Stimulated activated CD4-positive, alpha-beta T cell treated with anti-CD3 and anti-CD28 coated beads, TNF-alpha, amount 100 ng/mL, for 1 hour (primary cell): ENCODE results near the gene CPNE4.
"Not testable (repeated sequence)": the region's sequence is repeated elsewhere in the genome, so short reads cannot be mapped to it uniquely, and the experiment has no call there.

Experiments
- DNase-seq, 3 donors: peaks; one replicate each; pipeline ENCODE4 v3.0.0-alpha.2; 2020; ENCODE audit warnings: low read depth in 3 of 3, low spot score in 1 of 3

The CPNE4 gene

DNA sequence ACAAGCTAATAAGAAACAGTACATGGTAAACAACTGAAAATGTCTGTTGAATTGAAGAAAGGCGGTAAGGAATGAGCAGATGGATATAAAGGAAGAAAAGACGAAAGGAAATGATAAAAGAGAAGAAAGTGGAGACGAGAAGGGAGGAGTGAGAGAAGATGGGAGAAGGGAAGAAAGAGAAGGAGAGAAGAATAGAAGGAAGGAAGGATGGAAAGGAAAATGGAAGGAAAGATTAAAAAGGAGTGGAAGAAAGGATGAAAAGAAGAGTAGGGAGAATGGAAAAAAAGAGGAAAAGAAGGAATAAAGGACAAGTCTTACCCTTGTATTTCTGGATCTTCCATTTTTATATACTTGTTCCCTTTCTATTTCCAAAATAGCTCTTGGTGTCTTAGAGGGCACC, 17.7 kb downstream of the CPNE4 start:
- DNase-seq: no peak

- DNase-seq: no peak
Observed at GRCh38 chr3:132016061-132017041, 18.5 kb downstream of the CPNE4 start.

DNA sequence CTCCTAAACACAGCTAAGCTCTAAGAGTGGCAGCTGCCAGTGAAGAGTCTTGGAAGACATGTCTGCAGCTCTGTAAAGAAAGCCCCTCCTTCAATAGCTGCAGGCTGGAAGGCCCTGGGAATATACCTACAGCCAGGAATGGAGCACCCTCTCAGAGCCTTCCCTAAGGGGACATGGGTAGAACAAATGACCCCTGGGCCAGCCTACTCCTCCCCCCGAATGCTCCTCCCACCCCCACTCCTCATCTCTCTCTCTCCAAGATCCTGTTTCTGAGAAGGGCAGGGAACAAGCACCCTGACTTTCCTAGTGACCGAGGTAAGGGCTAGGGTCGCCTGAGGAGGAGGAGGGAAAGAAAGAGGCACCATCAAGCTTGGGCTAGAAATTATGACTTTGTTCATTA, 20.7 kb downstream of the CPNE4 start:
- no peak for DNase-seq

DNA sequence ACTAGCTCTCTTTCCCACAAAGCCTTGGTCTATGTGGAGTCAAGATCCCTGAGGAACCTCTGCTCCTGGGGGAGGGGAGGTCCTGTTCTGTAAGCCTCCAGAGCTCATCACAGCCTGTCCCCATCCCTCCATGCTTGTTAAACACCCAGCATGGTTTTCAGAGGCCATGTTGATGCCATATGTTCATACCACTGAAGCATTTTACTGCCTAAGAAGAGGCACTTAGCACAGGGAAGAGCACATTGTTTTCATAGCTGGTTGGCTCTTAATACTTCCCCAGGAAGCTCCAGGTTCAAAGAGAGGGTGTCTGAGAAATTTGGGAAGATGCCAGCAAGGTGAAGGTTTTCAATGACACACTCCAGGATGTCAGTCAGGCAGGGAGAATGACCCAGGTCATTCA, 25.6 kb downstream of the CPNE4 start:
- no peak for DNase-seq

DNA sequence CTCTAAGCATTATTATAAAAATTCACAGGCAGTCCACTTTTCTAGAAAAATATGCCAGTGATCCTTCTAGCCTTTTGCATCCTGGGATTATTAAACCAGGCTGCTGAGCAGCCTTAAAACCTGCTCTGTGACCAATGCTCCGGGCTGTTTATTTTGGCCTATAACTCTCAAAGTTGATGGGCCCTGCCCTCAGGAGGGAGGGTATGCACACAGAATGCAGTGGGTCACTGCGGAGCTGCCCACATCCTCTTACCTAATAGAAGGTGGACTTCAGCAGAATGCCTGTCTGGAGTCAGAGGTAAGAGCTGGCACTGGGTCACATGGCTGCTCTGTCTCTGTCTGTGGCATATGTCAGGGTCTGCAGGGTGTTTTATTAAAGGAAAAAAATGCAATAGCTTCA, 26.0 kb downstream of the CPNE4 start:
- no peak for DNase-seq

DNA sequence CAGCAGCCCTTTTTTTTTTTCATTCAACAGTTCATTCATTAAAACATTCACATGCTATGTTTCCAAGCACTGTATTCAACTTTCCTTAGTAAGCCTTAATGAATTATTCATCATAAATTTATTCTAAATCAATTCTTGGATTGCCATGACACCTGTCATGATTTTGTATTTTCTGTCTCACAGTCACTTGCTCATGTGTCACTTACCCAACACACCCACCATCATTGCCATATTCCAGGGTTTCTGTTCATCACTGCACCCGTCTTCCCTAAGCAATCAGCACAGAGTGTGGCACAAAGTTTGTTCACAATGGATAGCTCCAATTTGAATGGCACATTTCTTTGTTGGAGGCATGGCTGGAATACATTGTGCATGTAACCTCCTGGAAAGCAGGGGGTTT, 27.2 kb downstream of the CPNE4 start:
- no peak for DNase-seq

- no peak for DNase-seq
Observed at GRCh38 chr3:132006605-132007204, 28.1 kb downstream of the CPNE4 start.

DNA sequence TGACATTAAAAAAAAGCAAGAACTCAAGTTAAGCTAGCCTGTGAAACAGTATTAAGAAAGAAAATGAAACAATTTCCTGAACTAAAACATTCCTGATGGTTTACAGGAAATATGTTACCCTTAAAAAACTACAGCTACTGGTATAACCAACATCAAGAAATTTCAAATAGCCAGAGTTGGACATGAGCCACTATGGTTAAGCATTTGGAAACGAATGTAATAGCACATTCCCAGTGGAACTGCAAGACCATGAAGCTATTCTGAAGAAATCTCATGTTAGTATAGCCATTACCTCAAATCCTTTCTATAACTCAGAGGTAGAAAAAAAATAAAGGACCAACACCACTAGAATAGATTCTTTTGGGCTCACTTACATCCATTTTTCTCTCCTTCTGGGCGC, 30.2 kb downstream of the CPNE4 start:
- DNase-seq: no peak

DNA sequence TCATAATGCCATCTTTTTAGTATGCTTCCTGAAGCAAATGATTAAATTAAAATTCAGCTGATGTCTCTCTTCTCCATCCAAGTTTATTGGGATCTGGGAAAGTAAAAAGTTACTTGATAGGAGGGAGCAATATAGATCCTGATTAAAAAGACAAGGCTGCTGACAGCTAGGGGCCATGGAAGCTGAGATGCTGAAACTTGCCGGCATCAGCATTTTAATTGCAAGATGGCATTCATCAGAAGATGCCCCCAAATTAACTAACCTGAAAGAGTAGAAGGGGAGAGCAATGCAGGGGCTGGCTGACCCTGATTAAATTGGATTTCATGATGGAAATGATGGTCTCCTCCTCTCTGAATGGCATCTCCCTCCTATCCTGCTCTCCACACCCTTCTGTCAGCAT, 31.1 kb downstream of the CPNE4 start:
- no peak for DNase-seq

DNA sequence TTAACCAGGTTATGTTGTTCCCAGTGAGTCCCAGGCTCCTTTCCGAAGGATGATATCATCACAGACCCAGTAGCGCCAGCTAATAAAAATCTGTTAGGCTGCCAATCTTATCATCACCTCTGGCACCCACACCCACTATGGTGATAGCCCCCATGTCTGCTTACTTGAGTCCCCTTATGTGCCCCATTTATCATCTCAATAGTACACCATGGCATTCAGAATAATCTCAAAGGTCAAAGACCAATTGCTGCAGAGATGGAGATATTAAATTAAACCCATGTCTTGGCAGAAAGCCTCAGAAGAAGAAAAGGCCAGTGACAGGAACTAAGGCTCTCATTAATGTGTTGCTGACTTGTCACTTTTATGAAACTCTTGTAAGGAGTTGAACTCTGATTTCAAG, 32.8 kb downstream of the CPNE4 start:
- no peak for DNase-seq

- DNase-seq: no peak
Observed at GRCh38 chr3:132001036-132001435, 33.8 kb downstream of the CPNE4 start.

DNA sequence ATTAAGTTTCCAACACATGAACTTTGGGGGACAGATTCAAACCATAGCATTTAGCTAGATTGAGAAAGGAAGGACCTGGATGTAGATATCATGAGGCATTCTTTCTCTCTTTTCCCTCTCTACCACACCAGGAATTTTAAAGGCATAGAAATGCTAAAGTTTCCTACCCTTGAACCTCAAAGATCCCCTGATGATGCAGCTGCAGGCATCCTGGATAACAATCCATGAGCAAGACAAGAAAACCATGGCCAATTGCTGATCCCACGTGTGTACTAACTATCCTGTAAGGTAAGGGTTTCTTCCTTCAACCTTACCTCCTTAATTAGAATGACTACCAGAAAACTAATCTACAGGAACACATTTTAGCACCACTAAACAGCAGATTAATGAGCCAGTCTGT, 36.8 kb downstream of the CPNE4 start:
- no peak for DNase-seq

DNA sequence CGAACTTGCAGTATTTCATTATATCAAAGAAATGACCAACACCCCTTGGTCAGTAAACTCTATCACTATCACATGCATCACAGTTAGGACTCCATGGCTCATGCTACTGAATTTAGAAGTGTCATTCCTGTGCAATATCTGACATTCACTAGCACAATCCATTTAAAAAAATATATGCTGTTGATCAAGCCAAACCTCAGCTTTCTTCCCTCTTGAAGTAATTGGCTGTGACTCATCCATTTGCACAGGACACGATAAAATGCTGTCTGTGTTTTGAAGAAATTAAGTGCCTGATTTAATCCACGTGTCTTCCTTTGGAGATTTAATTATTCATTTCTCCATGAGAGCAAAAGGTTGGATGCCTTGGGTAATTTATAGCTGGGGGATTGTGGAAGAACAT, 38.9 kb downstream of the CPNE4 start:
- DNase-seq: no peak

GRCh38 chr3:131989318-131989717, 45.5 kb downstream of the CPNE4 start:
- DNase-seq: no peak

DNA sequence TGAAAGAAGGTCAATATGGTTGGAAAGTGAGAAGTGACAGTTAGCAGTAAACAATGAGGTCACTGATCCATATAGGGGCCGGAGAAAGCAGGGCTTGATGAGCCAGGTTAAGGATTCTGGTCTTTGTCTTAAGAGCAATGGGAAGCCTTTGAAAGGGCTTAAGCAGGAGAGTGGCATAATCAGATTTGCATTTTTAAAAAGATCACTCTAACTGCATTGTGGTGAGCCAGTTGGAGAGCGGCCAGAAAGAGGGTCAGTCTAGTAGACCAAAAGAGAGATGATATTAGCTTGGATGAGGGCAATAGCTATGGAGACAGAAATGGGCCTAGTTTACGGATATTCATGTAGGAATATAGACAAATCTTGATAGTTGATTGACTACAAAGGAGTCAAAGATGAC, 46.6 kb downstream of the CPNE4 start:
- no peak for DNase-seq

DNA sequence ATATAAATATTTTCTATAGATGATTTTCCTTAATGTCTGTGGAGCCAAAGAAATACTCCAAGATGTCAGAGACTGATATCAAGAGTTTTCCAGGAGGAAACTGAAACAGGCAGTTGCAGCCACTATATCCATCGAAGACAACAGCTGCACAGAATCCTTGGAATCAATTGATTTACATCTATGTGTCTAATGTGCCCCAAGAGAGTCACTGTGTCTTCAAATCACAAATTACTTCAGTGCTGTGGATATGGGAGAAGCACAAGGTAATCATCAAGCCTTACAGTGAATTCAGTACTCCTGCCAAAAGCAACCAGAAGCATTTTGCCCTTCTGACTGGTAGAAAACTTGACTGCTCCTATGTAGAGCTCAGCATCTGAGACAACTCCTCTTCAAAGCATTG, 51.1 kb downstream of the CPNE4 start:
- DNase-seq: no peak

GRCh38 chr3:131981323-131981722, 53.5 kb downstream of the CPNE4 start:
- DNase-seq: no peak

- DNase-seq: no peak
Observed at GRCh38 chr3:131976448-131976847, 58.4 kb downstream of the CPNE4 start.

DNA sequence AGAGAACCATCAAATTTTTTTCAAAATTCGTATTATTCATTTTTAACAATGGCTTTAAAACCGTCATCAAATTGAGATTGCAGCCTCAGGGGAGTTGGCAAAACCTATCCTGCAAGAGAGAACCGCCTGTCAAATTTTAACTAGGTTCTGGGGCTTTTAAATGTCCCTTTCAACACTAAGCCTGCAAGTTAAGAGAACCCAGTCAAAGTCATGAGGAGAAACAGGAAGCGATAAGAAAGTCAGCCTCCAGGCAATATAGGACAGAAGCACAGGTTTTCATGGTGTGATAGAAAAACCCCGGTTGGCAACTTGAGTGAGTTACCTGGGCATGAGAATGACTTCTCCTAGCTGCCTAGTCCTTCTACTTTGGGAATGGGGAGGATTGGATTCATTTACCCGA, 59.8 kb downstream of the CPNE4 start:
- no peak for DNase-seq

GRCh38 chr3:131973731-131974130, 61.1 kb downstream of the CPNE4 start:
- no peak for DNase-seq

DNA sequence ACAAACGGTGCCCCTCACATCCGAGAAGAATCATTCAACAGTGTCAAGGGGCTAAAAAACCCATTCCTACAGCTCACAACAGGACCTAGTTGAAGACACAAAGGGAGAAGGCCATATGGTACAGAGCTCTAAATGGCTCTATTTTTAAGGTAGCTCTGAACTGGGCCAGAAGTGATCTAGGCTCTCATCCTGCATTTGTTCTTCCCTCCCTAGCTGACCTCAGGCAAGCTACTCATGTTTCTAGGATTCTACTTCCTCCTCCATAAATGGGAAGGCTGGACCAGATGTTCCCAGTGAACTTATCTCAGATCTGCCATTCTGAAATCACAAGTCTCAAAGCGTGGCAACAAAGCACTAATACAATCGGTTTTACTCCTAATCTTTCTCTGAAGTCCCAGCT, 62.3 kb downstream of the CPNE4 start:
- no peak for DNase-seq

DNA sequence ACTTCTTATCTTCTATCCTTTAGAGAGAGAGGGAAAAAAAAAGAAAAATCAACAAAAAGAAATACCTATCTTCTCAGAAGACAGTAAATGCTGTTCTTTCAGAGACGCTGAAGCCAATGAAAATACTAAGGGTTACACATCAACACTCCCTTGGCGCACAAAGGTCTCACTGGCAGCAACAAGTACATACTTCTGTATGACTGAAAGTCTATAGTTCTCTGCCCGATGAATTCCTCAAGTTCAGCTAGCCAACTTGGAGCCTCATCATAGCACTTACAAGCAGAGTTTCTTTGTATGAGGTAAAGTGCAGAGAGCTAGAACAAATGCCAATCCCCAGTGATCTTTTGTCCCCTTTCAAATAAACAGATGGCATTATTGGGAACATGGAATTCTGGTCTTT, 62.7 kb downstream of the CPNE4 start:
- DNase-seq: no peak

DNA sequence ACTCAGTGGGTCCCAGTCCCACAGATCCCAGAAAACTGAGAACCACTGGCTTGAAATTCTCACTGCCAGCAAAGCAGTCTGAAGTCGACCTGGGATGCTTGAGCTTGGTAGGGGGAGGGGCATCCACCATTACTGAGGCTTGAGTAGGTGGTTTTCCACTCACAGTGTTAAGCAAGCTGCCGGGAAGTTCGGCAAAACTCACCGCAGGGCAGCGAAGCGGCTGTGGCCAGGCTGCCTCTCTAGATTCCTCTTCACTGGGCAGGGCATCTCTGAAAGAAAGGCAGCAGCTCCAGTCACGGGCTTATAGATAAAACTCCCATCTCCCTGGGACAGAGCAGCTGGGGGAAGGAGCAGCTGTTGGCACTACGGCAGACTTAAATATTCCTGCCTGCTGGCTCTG, 71.4 kb downstream of the CPNE4 start:
- not testable (repeated sequence) for DNase-seq
